ENCODE data around the gene TMPRSS11D.

The TMPRSS11D gene

GRCh38 chr4:67785528-67785927, 98.3 kb downstream of the TMPRSS11D start:
- no peak overlapping the region for H3K4me3 ChIP-seq (ENCODE audit: low read depth, low read length)
- TF ChIP-seq, protein P1, sequence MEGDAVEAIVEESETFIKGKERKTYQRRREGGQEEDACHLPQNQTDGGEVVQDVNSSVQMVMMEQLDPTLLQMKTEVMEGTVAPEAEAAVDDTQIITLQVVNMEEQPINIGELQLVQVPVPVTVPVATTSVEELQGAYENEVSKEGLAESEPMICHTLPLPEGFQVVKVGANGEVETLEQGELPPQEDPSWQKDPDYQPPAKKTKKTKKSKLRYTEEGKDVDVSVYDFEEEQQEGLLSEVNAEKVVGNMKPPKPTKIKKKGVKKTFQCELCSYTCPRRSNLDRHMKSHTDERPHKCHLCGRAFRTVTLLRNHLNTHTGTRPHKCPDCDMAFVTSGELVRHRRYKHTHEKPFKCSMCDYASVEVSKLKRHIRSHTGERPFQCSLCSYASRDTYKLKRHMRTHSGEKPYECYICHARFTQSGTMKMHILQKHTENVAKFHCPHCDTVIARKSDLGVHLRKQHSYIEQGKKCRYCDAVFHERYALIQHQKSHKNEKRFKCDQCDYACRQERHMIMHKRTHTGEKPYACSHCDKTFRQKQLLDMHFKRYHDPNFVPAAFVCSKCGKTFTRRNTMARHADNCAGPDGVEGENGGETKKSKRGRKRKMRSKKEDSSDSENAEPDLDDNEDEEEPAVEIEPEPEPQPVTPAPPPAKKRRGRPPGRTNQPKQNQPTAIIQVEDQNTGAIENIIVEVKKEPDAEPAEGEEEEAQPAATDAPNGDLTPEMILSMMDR (IDR thresholded peaks at IDR 0.05; ENCODE audit: low read depth, low read length): no peak

- TF ChIP-seq, protein P1 (IDR thresholded peaks at IDR 0.05; ENCODE audit: low read depth, low read length): no peak
- H3K4me3 ChIP-seq (ENCODE audit: low read depth, low read length): no peak overlapping the region
These were observed 104.2 kb downstream of the TMPRSS11D start for GRCh38 chr4:67779631-67780030.

DNA sequence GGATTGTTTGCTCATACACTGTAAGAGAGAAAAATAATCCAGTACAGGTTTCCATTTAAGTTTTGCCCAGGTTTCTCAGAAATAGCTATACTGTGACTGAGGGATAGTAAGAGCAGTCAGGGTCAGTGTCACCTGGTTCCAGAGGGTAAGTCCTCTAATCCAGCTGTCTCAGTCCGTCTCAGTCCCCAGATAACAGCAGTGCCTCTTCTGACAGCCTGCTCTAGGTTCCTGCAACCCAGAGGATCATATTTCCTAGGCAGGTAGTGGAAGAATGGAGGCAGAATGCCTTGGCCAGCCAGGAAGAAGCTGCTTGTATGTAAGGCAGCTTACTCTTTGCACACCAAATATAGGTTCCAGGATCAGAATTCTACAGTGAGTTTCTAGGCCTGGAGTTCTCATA, 107.1 kb downstream of the TMPRSS11D start:
- no peak overlapping the region for H3K4me3 ChIP-seq (ENCODE audit: low read depth, low read length)
- TF ChIP-seq, protein P1 (IDR thresholded peaks at IDR 0.05; ENCODE audit: low read depth, low read length): no peak

Measured in WI38 (cell line).